Panc1 (cell line): ENCODE data around the gene TMEM273. TPM values are rescaled to one million over a fixed set of nuclear protein-coding genes. Genes with fewer than 3 reads are reported as not detected.
"Not testable (repeated sequence)": the region's sequence is repeated elsewhere in the genome, so short reads cannot be mapped to it uniquely, and the experiment has no call there.

Experiments used
- ATAC-seq: fragments of 200-7000 bp; cut with Tn5 transposase; 2 replicates; pipeline ENCODE4 v1.9.1; 2020; ENCODE audit warnings: mild to moderate bottlenecking, moderate library complexity
- BruUV-seq: library from RNA; stranded (reverse); fragments of 400-500 nt; replicated peaks from 2 replicates; lab custom pipeline; 2021; lab: Mats Ljungman, UMichigan
- CTCF ChIA-PET: fragments of 300-600 bp; sonication (Branson Sonifier 250); formaldehyde crosslinking; loops from one replicate; lab custom pipeline; 2022; ENCODE audit warnings: antibody characterized with exemption; lab: Charles Lee
- POLR2A ChIA-PET: fragments of 300-600 bp; sonication (Branson Sonifier 250); formaldehyde crosslinking; loops from one replicate; lab custom pipeline; 2022; ENCODE audit warnings: antibody characterized with exemption; lab: Charles Lee
- DNase-seq: peaks from one replicate; pipeline ENCODE4 v3.0.0-alpha.2; 2010; ENCODE audit warnings: low read depth, low spot score
- H3K27ac ChIP-seq: 2 replicates; pipeline ENCODE4 v1.5.1; 2011; ENCODE audit warnings: mild to moderate bottlenecking, low read length, inconsistent platforms
- H3K27me3 ChIP-seq: fragments of 200-500 bp; sonication (Bioruptor generic); 2 replicates; pipeline ENCODE4 v1.6.0; 2014; ENCODE audit warnings: low read length, inconsistent platforms; ENCODE audit not compliant: control insufficient read depth, insufficient read depth
- H3K36me3 ChIP-seq: fragments of 200-500 bp; sonication (Bioruptor generic); 2 replicates; pipeline ENCODE4 v1.5.1; 2014; ENCODE audit warnings: inconsistent platforms, mild to moderate bottlenecking, low read length, moderate library complexity; ENCODE audit not compliant: control insufficient read depth, insufficient read depth
- H3K4me1 ChIP-seq: 2 replicates; pipeline ENCODE4 v1.5.1; 2011; ENCODE audit warnings: inconsistent platforms, mild to moderate bottlenecking, low read length, moderate library complexity; ENCODE audit not compliant: control insufficient read depth, insufficient read depth
- H3K4me3 ChIP-seq, 2 experiments: 2 replicates each; pipeline ENCODE4 v1.5.1; 2011 to 2012; ENCODE audit warnings: low read depth in 2 of 2, low read length in 2 of 2, mild to moderate bottlenecking in 2 of 2, inconsistent platforms in 1 of 2, moderate library complexity in 1 of 2
- H3K9me3 ChIP-seq: fragments of 200-500 bp; sonication (Bioruptor generic); 2 replicates; pipeline ENCODE4 v1.5.1; 2014; ENCODE audit warnings: low read depth, mild to moderate bottlenecking, inconsistent platforms, low read length, moderate library complexity; ENCODE audit not compliant: control insufficient read depth, insufficient read depth
- POLR2AphosphoS5 ChIP-seq: IDR thresholded peaks from 2 replicates; pipeline ENCODE4 v1.6.1; 2012; ENCODE audit warnings: mild to moderate bottlenecking, low read depth, low read length, moderate library complexity
- SIN3A ChIP-seq: IDR thresholded peaks from 2 replicates; pipeline ENCODE4 v1.6.1; 2012; ENCODE audit warnings: low read depth, mild to moderate bottlenecking, low read length, moderate library complexity, borderline replicate concordance; ENCODE audit not compliant: insufficient read depth
- TCF7L2 ChIP-seq: IDR thresholded peaks from 2 replicates; pipeline ENCODE4 v1.6.1; 2011; ENCODE audit warnings: mild to moderate bottlenecking, low read depth, low read length, inconsistent platforms
- in situ Hi-C: cut with HindIII; loops from 2 replicates; pipeline ENCODE4 v1.10.0; 2016; ENCODE audit warnings: low sequenced_read_pairs, low pct_unique_long_range_greater_than_20kb
- intact Hi-C: fragments of 100-400 bp; cut with micrococcal nuclease; formaldehyde crosslinking; loops from one replicate; pipeline ENCODE4 v1.10.0; 2022; ENCODE audit not compliant: unreplicated experiment
- total RNA-seq: library from RNA; stranded (reverse); gene quantifications from one replicate; pipeline ENCODE4 v1.2.1, GENCODE V29; 2021; ENCODE audit not compliant: unreplicated experiment
- TF ChIP-seq, protein P1 (sequence below), 2 experiments: IDR thresholded peaks; 2 replicates each; pipeline ENCODE4 v1.6.1; 2011 to 2012; ENCODE audit warnings: low read depth in 2 of 2, control low read depth in 1 of 2, low read length in 1 of 2, mild to moderate bottlenecking in 1 of 2, moderate library complexity in 1 of 2; ENCODE audit not compliant: insufficient read depth in 1 of 2
- TF ChIP-seq, protein P2 (sequence below): fragments of 450-650 bp; IDR thresholded peaks from 2 replicates; pipeline ENCODE4 v1.5.1; 2017; ENCODE audit warnings: mild to moderate bottlenecking

TMEM273 gene
- total RNA-seq, 1 experiment from 2014 or later, result 0.23 TPM

DNA sequence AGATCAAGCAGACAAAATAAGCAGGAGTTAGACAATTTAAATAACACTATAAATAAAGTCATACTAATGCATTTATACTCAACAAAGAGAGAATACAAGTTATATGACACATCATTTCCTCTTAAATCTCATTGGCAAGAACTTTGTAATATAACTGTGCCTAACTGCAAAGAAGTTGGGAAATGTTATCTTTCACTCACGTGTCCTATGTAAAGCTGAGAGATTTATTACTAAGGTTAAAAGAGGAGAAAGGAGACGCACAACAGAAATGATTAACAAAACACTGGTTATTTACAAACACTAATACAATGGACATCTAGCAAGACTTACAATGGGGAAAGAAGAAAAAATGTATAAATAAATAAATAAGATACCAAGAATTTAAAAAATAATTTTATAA lies 12.7 kb upstream of the TMEM273 start:
- no peaks in the 10 kb centered on the region for H3K9me3 ChIP-seq
- peaks cover 11% of the 10 kb centered on the region for H3K27me3 ChIP-seq
- ATAC-seq, result no peak
- no TSS peak for BruUV-seq
- intact Hi-C loops, result no loop called here
- H3K27ac ChIP-seq, result no peak overlapping the region
- POLR2A ChIA-PET, result no interaction called here
- no peak overlapping the region for H3K4me3 ChIP-seq
- CTCF ChIA-PET, result no interaction called here
- in situ Hi-C loops, result no loop called here
- no peak for DNase-seq
- no peak for TF ChIP-seq POLR2AphosphoS5
- TF ChIP-seq TCF7L2, result no peak
- TF ChIP-seq, protein P1, sequence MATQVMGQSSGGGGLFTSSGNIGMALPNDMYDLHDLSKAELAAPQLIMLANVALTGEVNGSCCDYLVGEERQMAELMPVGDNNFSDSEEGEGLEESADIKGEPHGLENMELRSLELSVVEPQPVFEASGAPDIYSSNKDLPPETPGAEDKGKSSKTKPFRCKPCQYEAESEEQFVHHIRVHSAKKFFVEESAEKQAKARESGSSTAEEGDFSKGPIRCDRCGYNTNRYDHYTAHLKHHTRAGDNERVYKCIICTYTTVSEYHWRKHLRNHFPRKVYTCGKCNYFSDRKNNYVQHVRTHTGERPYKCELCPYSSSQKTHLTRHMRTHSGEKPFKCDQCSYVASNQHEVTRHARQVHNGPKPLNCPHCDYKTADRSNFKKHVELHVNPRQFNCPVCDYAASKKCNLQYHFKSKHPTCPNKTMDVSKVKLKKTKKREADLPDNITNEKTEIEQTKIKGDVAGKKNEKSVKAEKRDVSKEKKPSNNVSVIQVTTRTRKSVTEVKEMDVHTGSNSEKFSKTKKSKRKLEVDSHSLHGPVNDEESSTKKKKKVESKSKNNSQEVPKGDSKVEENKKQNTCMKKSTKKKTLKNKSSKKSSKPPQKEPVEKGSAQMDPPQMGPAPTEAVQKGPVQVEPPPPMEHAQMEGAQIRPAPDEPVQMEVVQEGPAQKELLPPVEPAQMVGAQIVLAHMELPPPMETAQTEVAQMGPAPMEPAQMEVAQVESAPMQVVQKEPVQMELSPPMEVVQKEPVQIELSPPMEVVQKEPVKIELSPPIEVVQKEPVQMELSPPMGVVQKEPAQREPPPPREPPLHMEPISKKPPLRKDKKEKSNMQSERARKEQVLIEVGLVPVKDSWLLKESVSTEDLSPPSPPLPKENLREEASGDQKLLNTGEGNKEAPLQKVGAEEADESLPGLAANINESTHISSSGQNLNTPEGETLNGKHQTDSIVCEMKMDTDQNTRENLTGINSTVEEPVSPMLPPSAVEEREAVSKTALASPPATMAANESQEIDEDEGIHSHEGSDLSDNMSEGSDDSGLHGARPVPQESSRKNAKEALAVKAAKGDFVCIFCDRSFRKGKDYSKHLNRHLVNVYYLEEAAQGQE (IDR thresholded peaks at IDR 0.05; ENCODE audit: insufficient read depth in 1 of 2, low read depth in 2 of 2, low read length in 1 of 2), result no peak
- no peak for TF ChIP-seq SIN3A
- TF ChIP-seq, protein P2, sequence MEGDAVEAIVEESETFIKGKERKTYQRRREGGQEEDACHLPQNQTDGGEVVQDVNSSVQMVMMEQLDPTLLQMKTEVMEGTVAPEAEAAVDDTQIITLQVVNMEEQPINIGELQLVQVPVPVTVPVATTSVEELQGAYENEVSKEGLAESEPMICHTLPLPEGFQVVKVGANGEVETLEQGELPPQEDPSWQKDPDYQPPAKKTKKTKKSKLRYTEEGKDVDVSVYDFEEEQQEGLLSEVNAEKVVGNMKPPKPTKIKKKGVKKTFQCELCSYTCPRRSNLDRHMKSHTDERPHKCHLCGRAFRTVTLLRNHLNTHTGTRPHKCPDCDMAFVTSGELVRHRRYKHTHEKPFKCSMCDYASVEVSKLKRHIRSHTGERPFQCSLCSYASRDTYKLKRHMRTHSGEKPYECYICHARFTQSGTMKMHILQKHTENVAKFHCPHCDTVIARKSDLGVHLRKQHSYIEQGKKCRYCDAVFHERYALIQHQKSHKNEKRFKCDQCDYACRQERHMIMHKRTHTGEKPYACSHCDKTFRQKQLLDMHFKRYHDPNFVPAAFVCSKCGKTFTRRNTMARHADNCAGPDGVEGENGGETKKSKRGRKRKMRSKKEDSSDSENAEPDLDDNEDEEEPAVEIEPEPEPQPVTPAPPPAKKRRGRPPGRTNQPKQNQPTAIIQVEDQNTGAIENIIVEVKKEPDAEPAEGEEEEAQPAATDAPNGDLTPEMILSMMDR, result no peak
- H3K4me1 ChIP-seq, result no peaks in the 10 kb centered on the region
- H3K36me3 ChIP-seq, result no peaks in the 10 kb centered on the region; the same call in 1 of the 2 replicates

DNA sequence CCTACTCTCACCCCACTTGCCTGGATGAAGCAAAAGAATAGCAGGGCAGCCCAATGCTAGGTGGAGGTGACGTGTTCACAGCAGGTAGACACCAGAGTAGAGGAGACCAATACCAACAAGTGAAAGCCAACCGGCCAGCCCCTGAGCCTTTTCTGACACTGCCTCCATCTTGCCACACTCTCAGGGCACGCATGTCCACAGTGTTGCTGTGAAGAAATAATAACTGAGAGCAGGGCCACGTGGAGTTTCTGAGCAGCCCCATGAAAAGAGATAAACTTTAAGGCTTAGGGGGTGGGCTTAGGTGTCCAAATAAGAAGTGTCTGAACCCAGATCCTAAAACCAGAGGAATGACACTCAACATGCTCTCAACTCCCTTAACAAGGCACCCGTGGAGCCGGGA lies 9.0 kb upstream of the TMEM273 start:
- TF ChIP-seq, protein P1 (IDR thresholded peaks at IDR 0.05; ENCODE audit: insufficient read depth in 1 of 2, low read depth in 2 of 2, low read length in 1 of 2), result no peak
- TF ChIP-seq TCF7L2 (no peak), SIN3A (no peak), POLR2AphosphoS5 (no peak)
- TF ChIP-seq, protein P2, result no peak
- ATAC-seq, result no peak
- Histone ChIP-seq H3K36me3 (no peaks in the 10 kb centered on the region; the same call in 1 of the 2 replicates), H3K27me3 (peaks cover 8% of the 10 kb centered on the region), H3K4me3 (no peak overlapping the region), H3K27ac (no peak overlapping the region), H3K4me1 (no peaks in the 10 kb centered on the region), H3K9me3 (no peaks in the 10 kb centered on the region)
- in situ Hi-C loops, result no loop called here
- DNase-seq, result no peak
- CTCF ChIA-PET, result no interaction called here
- BruUV-seq, result no TSS peak
- POLR2A ChIA-PET, result no interaction called here
- intact Hi-C loops, result no loop called here

DNA sequence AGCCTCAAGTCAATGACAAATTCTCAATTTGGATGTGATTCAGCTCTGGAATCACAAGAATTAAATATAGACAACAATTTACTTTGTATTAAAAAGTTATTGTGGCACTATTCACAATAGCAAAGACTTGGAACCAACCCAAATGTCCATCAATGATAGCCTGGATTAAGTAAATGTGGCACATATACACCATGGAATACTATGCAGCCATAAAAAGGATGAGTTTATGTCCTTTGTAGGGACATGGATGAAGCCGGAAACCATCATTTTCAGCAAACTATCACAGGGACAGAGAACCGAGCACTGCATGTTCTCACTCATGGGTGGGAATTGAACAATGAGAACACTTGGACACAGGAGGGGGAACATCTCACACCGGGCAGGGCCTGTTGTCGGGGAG lies 7.7 kb upstream of the TMEM273 start:
- H3K9me3 ChIP-seq, ATAC-seq, H3K36me3 ChIP-seq, H3K4me1 ChIP-seq, DNase-seq, H3K27ac ChIP-seq, H3K4me3 ChIP-seq, intact Hi-C loops, CTCF ChIA-PET, BruUV-seq, POLR2A ChIA-PET, in situ Hi-C loops: not testable (repeated sequence)
- H3K27me3 ChIP-seq, result peaks cover 11% of the 10 kb centered on the region
